SH-SY5Y (cell line): ENCODE data around the gene RIN3.

Source experiments
- GATA2 ChIP-seq: IDR thresholded peaks from 2 replicates; pipeline ENCODE4 v1.6.1; 2011; ENCODE audit warnings: mild to moderate bottlenecking, low read depth, low read length
- GATA3 ChIP-seq: IDR thresholded peaks from 2 replicates; pipeline ENCODE4 v1.6.1; 2011; ENCODE audit warnings: low read depth, mild to moderate bottlenecking, low read length, moderate library complexity

- no peak for TF ChIP-seq GATA2
- no peak for TF ChIP-seq GATA3
These were observed 62.2 kb downstream of the RIN3 start for GRCh38 chr14:92575748-92576303.
